HG02571 (cell line): ENCODE data around the gene NXT1.

ENCODE experiments used
- ATAC-seq: cut with Tn5 transposase; IDR thresholded peaks from one replicate; pipeline ENCODE4 v1.9.1; 2021; ENCODE audit warnings: mild to moderate bottlenecking, moderate library complexity; ENCODE audit not compliant: unreplicated experiment

The NXT1 gene

DNA sequence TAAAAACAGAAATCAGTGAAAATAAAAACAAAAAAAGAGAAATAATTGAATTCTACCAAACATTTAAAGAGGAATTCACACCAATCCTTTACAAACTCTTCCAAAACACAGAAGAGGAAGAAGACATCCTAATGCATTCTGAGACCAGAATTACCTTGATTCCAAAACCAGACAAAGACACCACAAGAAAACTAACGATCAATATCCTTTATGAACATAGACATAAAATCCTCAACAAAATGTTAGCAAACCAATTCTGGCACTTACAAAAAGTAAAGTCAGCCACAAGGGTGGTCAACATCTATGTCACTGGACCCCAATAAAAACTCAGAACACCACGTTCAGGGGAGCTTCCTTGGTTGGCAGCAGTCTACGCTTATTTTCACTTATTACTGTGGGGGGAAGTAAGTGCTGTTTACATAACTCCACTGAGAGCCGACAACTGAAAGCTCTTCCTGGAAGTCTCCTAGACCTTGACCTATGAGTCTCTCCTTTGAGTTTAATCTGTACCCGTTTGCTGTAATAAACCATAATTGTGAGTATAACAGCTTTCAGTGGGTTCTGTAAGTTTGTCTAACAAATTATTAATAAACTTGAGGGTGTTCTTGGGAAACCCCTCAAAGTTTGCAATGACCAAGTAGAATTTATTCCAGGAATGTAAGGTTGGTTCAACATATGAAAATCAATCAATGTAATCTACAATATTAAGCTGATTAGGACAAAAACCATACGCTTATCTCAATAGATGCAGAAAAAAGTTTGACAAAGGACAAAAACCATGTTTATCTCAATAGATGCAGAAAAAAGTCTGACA, 35.9 kb downstream of the NXT1 start:
- ATAC-seq = no peak

DNA sequence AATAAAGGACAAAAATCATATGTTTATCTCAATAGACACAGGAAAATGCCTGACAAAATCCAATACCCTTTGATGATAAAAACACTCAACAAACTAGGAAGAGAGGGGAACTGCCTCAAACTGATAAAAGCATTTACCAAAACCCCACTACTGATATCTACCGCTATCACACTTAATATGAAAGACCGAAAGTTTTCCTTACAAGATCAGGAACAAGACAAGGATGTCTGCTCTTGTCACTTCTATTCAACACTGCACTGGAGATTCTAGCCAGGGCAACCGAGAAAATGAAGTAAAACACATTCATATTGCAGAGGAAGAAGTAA, 36.5 kb downstream of the NXT1 start:
- no peak for ATAC-seq

DNA sequence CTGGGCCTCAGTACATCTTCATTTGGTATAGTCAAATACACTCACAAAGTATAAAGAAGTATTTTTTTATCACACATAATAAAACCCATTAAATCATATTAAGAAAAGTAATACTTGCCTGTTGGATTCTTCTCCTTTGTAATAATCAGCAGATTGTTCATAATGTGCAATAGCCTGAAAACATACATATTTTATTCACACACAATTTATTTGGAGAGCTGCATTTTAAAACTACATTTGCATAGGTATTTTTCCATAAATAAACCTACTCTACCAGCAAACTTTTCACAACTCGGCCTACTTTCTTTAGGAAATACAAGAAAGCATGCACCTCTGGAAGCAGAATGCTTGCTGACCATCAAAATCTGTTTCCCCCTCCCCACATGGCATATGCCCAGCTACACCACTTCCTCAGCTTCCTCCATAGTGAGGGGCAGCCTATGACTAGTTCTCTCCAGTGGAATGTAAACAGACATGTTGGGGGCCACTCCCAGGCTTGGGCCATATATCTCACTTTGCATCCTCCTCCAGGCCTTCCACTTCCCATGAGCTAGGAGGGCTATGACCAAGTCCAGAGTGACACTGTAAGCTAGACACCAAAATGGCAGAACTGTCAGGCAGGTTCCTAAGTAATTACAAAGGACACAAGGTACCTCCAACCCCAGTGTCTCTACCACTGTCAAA, 39.6 kb downstream of the NXT1 start:
- no peak for ATAC-seq

DNA sequence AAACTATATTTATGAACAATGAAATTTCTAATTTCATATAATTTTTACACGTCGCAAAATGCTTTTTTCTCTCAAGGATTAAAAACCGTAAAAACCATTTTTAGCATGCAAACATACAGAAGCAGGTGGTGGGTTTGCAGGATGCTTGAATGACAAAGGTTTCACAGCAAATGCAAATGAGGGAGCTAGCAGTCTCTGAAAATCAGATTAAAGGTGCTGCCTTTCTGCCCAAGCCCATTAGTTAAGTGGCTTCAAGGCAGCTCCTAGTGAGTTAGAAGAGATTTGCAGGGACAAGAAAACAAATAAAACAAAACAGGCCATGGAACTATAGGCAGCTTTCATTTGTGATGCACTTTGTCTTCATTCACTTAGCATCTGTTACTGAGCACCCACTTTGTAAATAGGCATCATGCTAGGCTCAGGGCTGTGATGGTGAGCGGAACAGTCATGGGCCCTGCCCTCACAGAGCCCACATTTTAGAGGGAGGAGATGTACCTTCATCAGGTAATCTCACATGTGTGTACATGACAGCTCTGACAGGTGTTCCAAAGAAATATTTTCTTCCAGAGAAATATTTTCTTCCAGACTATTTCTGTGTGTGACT, 41.2 kb downstream of the NXT1 start:
- no peak for ATAC-seq

DNA sequence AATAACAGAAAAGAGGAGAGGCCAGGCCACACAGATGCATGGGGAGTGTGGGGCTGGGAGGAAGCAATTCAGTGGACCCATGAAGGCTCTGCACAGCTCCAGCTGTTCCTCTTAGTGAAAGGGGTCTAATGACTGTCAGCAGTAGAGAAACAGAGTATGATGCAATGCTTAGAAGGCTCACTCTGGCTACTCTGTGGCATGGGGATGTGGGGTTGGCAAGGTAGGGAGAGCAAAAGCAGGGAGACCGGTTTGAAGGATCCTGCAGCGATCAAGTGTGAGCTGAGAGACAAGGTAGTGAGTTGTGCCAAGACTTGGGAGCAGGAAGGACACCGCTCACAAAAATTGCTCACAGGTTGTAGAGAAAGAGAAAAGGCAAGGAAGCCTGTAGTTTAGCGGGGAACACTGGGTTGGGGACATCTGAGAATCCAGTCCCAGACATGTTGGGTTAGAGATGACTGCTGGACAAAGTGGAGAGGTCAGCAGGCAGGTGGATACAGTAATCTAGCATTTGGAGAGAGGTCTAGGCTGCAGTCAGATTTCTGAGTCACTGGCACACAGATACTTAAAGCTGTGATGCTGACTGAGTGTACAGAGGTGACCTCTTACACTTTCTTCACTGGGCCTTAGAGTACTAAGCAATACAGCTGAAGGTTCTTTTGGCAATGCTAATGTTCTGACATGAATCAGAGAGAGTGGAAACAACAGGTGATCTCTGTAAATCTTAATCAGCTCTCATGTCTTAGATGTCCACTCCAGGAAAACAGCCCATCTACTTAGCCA, 43.6 kb downstream of the NXT1 start:
- no peak for ATAC-seq

DNA sequence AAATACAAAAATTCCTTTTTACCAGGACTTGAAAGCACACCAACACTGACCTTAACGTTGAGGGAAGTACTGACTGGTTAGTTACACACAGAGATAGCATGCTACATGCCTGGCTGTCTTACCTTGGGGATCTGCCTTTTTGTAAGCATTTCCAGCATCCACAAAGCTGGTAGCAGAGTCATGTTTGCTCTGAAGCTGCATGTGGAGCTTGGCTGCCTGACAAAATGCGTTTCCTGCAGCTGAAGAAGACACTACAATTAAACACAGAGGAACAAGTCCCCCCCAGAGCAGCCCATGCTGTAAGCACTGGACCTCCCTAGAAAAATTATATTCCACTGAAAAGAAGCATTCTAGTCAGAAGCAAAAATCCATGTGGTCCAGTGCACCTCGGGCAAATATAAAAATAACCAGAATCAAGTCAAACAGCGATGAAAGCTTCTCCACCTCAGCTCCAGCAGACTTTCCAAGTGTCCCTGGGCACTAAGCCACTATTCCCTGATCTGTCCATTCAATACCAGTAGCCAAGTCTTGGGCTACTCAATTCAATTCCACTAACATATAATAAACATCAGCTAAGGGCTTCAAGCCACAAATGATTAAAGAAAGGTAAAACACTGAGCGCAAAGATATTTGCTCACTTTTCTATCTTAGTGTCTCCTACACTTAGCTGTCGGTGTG, 46.5 kb downstream of the NXT1 start:
- no peak for ATAC-seq

DNA sequence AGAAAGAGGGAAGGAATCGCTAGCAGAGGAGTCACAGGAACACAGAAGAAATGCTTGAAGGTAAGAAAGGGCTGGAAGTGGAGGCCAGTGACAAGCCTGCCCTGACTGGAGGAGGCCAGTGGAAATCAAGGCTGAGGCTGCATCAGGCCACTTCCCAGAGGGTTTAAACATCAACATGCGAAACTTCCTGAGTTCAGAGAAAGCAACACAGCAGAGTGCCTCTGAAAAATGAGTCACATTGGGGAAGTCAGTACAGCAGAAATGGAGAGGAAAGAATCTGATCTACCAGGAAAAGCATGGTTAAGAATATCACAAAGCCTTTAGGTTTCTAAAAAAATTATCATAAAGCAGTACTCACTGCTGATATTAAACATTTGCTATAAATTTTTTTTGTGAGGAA, 47.4 kb downstream of the NXT1 start:
- ATAC-seq = no peak

DNA sequence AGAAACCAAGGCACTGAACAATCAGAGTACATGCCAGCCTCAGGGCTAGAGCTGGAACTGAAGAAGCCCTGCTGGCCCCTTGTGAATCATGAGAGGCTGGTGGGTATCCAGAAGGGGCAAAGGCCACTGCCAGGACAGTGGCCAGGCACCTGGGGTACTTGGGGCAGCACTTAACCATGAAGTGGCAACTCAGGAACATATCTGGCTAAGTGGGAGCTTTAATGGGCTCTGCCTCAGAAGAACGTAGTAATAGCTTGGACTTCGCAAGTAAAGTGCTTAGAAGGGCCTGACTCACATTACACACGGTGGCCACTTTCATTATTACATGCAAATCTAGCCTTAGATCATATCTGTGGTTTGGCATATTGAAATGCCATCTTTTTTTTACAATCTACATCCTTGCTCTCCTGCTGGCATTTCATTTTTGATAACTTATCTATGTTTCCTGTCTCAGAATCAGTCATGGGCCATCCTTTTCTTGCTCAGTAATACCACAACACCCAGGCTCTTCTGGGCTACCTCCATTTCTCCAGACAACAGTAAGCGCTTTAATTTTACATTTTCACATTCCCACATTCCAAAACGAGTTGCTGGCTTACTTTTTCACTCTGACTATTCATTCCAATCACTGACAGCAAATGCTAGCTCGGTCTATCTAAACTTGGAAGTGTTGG, 49.1 kb downstream of the NXT1 start:
- no peak for ATAC-seq

DNA sequence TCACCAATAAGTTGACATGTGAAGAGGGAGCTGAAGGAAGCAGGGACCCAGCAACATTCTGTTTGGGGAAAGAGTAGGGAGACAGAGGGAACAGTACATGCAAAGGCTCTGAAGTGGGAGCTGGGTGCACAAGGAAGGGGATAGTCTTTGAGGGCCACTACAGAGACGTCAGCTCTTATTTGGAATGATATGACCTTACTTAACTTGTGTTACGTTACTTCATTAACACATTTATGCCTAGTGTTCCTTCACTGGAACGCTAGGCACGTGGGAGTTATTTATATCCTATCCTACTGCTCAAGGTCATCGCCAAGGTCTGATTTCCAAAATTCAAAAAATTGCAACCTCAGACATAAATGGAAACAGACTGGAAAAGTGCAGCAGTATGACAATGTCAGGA, 50.5 kb downstream of the NXT1 start:
- no peak for ATAC-seq

DNA sequence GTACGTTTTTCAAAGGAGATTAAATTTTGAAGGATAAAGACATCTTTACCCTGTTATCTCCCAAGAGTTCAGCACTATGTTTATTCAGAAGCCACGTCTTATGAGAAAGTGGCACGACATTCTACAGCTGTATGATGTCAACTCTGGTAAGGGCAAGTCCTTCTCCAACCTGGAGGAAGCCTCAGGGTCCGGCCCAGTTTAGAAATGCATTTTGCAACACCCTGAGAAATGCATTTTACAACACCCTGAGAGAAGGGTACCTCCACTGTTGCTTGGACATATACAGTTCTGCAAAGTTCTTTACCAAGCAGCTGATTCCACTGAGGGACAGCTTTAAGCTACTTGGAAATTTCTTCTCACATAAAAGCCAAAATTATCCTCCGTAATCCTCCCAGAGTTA, 53.2 kb downstream of the NXT1 start:
- ATAC-seq = no peak

DNA sequence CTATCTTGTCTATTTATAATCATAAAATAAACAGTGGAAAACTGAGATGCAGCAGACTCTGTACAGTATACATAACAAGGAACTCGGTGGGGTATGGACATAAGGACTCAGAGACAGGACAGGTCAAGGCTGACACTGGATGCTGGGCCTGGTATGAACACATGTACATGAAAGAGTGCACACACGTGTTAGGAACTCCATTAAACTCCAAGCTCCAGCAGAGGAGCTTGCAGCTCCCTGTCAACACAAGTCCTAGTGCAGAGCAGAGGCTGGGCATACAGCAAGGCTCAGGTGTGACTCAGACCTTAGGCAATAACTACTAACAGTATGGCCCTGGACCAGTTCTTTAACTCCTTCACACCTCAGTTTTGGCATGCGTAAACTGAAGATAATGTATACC, 53.6 kb downstream of the NXT1 start:
- ATAC-seq = no peak
